K562 (cell line): Measurements from ENCODE around the gene PSMD13. TPM values are rescaled to one million over a fixed set of nuclear protein-coding genes. Genes with fewer than 3 reads are reported as not detected.

Experiments
- ATAC-seq: fragments of 200-7000 bp; cut with Tn5 transposase; 3 replicates; pipeline ENCODE4 v1.9.1; 2020; ENCODE audit warnings: moderate library complexity
- BruUV-seq: library from RNA; stranded (reverse); fragments of 400-500 nt; replicated peaks from 2 replicates; lab custom pipeline; 2021; lab: Mats Ljungman, UMichigan
- CTCF ChIA-PET: fragments of 300-600 bp; formaldehyde crosslinking; extraction: SDS; loops from one replicate; lab custom pipeline; 2021; ENCODE audit warnings: low intra/inter-chr PET ratio; lab: Yijun Ruan, JAX
- POLR2A ChIA-PET: fragments of 300-600, 350-650 bp; sonication (Branson Sonifier 250); formaldehyde crosslinking; extraction: SDS; loops from one replicate; lab custom pipeline; 2021; ENCODE audit warnings: antibody characterized with exemption, inconsistent platforms; lab: Yijun Ruan, JAX
- DNase-seq, 4 experiments: peaks; one replicate each; pipeline versions ENCODE4 v3.0.0 to v3.0.0-alpha.2; 2011 to 2018; ENCODE audit warnings: low spot score in 3 of 4, mixed read lengths in 3 of 4; ENCODE audit errors: extremely low read depth in 1 of 4
- FAIRE-seq: peaks from 2 replicates; lab custom pipeline; 2011; peaks lifted over from hg19 to GRCh38; lab: Jason Lieb, UNC
- H2AFZ ChIP-seq: 2 replicates; pipeline ENCODE4 v1.6.0; 2011; ENCODE audit warnings: low read depth, low read length, control low read depth, inconsistent platforms
- H3K27ac ChIP-seq: fragments of 200-600 bp; 3 replicates; pipeline ENCODE4 v1.8.0; 2011; ENCODE audit warnings: low read depth, mild to moderate bottlenecking, control low read depth, inconsistent platforms, low read length, moderate library complexity, mixed read lengths; ENCODE audit errors: extremely low read depth
- H3K27me3 ChIP-seq, 2 experiments: fragments of 300-600 bp in 1 of 2; 2 replicates in 1 of 2; 3 replicates in 1 of 2; pipeline versions ENCODE4 v1.6.0 to v1.8.0; 2011; ENCODE audit warnings: inconsistent platforms in 2 of 2, low read length in 2 of 2, mild to moderate bottlenecking in 1 of 2, mixed read lengths in 1 of 2, moderate library complexity in 1 of 2; ENCODE audit not compliant: control insufficient read depth in 2 of 2, insufficient read depth in 2 of 2
- H3K36me3 ChIP-seq: fragments of 300-600 bp; 3 replicates; pipeline ENCODE4 v1.8.0; 2011; ENCODE audit warnings: mild to moderate bottlenecking, low read length, inconsistent platforms; ENCODE audit not compliant: control insufficient read depth, insufficient read depth
- H3K4me1 ChIP-seq, 2 experiments: fragments of 200-600 bp in 1 of 2; replicated peaks in 1 of 2; 2 replicates in 1 of 2; 3 replicates in 1 of 2; pipeline versions ENCODE4 v1.5.1 to v1.8.0; 2011; ENCODE audit warnings: inconsistent platforms in 2 of 2, low read length in 2 of 2, mild to moderate bottlenecking in 1 of 2, mixed read lengths in 1 of 2, moderate library complexity in 1 of 2; ENCODE audit not compliant: control insufficient read depth in 2 of 2, insufficient read depth in 2 of 2
- H3K4me2 ChIP-seq: 2 replicates; pipeline ENCODE4 v1.6.1; 2011; ENCODE audit warnings: low read length, control low read depth, inconsistent platforms, mixed read lengths; ENCODE audit not compliant: insufficient read depth
- H3K4me3 ChIP-seq: fragments of 200-600 bp; sonication (generic), shearing (Covaris generic); 2 replicates; pipeline ENCODE4 v1.5.1; 2016; ENCODE audit warnings: control low read depth, inconsistent platforms
- H3K79me2 ChIP-seq: fragments of 200-600 bp; 3 replicates; pipeline ENCODE4 v1.8.0; 2011; ENCODE audit warnings: low read length, inconsistent platforms; ENCODE audit not compliant: control insufficient read depth, insufficient read depth
- H3K9ac ChIP-seq, 2 experiments: 2 replicates each; pipeline versions ENCODE4 v1.6.0 to v1.6.1; 2011; ENCODE audit warnings: low read depth in 2 of 2, low read length in 2 of 2, control low read depth in 1 of 2, inconsistent platforms in 1 of 2, mild to moderate bottlenecking in 1 of 2, mixed read lengths in 1 of 2; ENCODE audit not compliant: insufficient read depth in 1 of 2
- H3K9me1 ChIP-seq: one replicate; pipeline ENCODE4 v1.6.0; 2011; ENCODE audit warnings: inconsistent platforms, mild to moderate bottlenecking, low read length, moderate library complexity; ENCODE audit not compliant: control insufficient read depth, insufficient read depth
- H3K9me3 ChIP-seq: replicated peaks from 2 replicates; pipeline ENCODE4 v1.5.1; 2011; ENCODE audit warnings: low read depth, low read length, inconsistent platforms; ENCODE audit not compliant: control insufficient read depth, insufficient read depth
- H4K20me1 ChIP-seq: replicated peaks from 2 replicates; pipeline ENCODE4 v1.6.1; 2011; ENCODE audit warnings: low read length, inconsistent platforms, mixed read lengths; ENCODE audit not compliant: control insufficient read depth, insufficient read depth
- ATF7 ChIP-seq: fragments of 450-650 bp; IDR thresholded peaks from 2 replicates; pipeline ENCODE4 v1.7.1; 2014; ENCODE audit warnings: mild to moderate bottlenecking, moderate library complexity
- BACH1 ChIP-seq: fragments of 200-800 bp; sonication (Bioruptor generic); IDR thresholded peaks from 2 replicates; pipeline ENCODE4 v1.6.1; 2016; ENCODE audit warnings: missing genetic modification characterization, missing compliant biosample characterization
- BDP1 ChIP-seq: IDR thresholded peaks from 3 replicates; pipeline ENCODE4 v1.6.1; 2011; ENCODE audit not compliant: insufficient read length, insufficient read depth
- BRF1 ChIP-seq: IDR thresholded peaks from 3 replicates; pipeline ENCODE4 v1.6.1; 2011; ENCODE audit warnings: borderline replicate concordance, mild to moderate bottlenecking; ENCODE audit not compliant: insufficient read length; ENCODE audit errors: extremely low read depth
- CBFB ChIP-seq: sonication (generic); formaldehyde crosslinking; IDR thresholded peaks from 2 replicates; pipeline ENCODE4 v1.4.0; 2020; ENCODE audit warnings: mild to moderate bottlenecking, missing genetic modification reagents
- COPS2 ChIP-seq: fragments of 450-650 bp; conservative IDR thresholded peaks from 2 replicates; pipeline ENCODE4 v1.6.1; 2016; ENCODE audit warnings: mild to moderate bottlenecking, moderate library complexity
- CTCF ChIP-seq, 3 experiments: IDR thresholded peaks in 2 of 3; conservative IDR thresholded peaks in 1 of 3; 2 replicates each; pipeline ENCODE4 v1.5.1; 2011 to 2012; ENCODE audit warnings: low read length in 3 of 3, mild to moderate bottlenecking in 3 of 3, control low read depth in 2 of 3, improper control_type of control experiment in 1 of 3, inconsistent platforms in 1 of 3, low read depth in 1 of 3, mixed read lengths in 1 of 3, moderate library complexity in 1 of 3; ENCODE audit not compliant: insufficient read depth in 2 of 3
- E2F6 ChIP-seq, 2 experiments: IDR thresholded peaks; 2 replicates each; pipeline ENCODE4 v1.6.1; 2011; ENCODE audit warnings: borderline replicate concordance in 1 of 2, control low read depth in 1 of 2, low read depth in 1 of 2, low read length in 1 of 2, mild to moderate bottlenecking in 1 of 2, mixed read lengths in 1 of 2, moderate library complexity in 1 of 2; ENCODE audit not compliant: insufficient read depth in 1 of 2, insufficient read length in 1 of 2, poor library complexity in 1 of 2, severe bottlenecking in 1 of 2; ENCODE audit errors: extremely low read depth in 1 of 2
- EP300 ChIP-seq: IDR thresholded peaks from 2 replicates; pipeline ENCODE4 v1.6.1; 2012; ENCODE audit warnings: low read length, improper control_type of control experiment
- GTF2B ChIP-seq: IDR thresholded peaks from 2 replicates; pipeline ENCODE4 v1.6.1; 2011; ENCODE audit not compliant: insufficient read length; ENCODE audit errors: extremely low read depth
- GTF2F1 ChIP-seq: IDR thresholded peaks from 2 replicates; pipeline ENCODE4 v1.6.1; 2011; ENCODE audit warnings: low read depth, low read length, improper control_type of control experiment
- HMG20A ChIP-seq: fragments of 450-650 bp; formaldehyde crosslinking; conservative IDR thresholded peaks from 2 replicates; pipeline ENCODE4 v1.4.0; 2020; ENCODE audit warnings: mild to moderate bottlenecking, mixed read lengths
- PHB2 ChIP-seq: fragments of 450-650 bp; IDR thresholded peaks from 2 replicates; pipeline ENCODE4 v1.6.1; 2017; ENCODE audit warnings: low read depth
- POLR2G ChIP-seq: fragments of 200-400 bp; formaldehyde crosslinking; IDR thresholded peaks from 2 replicates; pipeline ENCODE4 v1.6.1; 2017; ENCODE audit warnings: low read depth, mild to moderate bottlenecking, antibody characterized with exemption, low read length, moderate library complexity
- PRPF4 ChIP-seq: fragments of 200-400 bp; formaldehyde crosslinking; IDR thresholded peaks from one replicate; pipeline ENCODE4 v1.6.1; 2017; ENCODE audit warnings: low read length, low read depth, mild to moderate bottlenecking; ENCODE audit not compliant: insufficient read depth, poor library complexity, severe bottlenecking
- SMAD1 ChIP-seq: fragments of 150-350 bp; IDR thresholded peaks from 2 replicates; pipeline ENCODE4 v1.6.1; 2014; ENCODE audit warnings: low read length, low read depth; ENCODE audit not compliant: partially characterized antibody
- TAF15 ChIP-seq: fragments of 200-400 bp; formaldehyde crosslinking; IDR thresholded peaks from 2 replicates; pipeline ENCODE4 v1.6.1; 2017; ENCODE audit warnings: mild to moderate bottlenecking, low read depth, low read length, moderate library complexity
- ZNF146 ChIP-seq: IDR thresholded peaks from one replicate; pipeline ENCODE4 v1.6.1; 2018; ENCODE audit warnings: missing compliant biosample characterization; ENCODE audit not compliant: unreplicated experiment
- WGBS: fragments of 100-300 bp; shearing (Covaris generic); methylation state at CpG from one replicate; pipeline ENCODE4 v1.1.6; 2016; ENCODE audit warnings: low coverage, mixed read lengths; ENCODE audit not compliant: insufficient coverage; ENCODE audit errors: missing lambda C conversion rate; 5-methylcytosine and 5-hydroxymethylcytosine counted together
- in situ Hi-C: fragments of 300-500 bp; cut with MboI; formaldehyde crosslinking; loops from 4 replicates; pipeline ENCODE4 v1.15.0; 2018; ENCODE audit warnings: inconsistent platforms, mixed read lengths
- intact Hi-C: fragments of 100-400 bp; cut with micrococcal nuclease; formaldehyde crosslinking; loops from 2 replicates; pipeline ENCODE4 v1.14.2; 2022
- polyA plus RNA-seq, 8 experiments: library from polyadenylated mRNA; depleted of rRNA in 4 of 8; stranded (reverse) in 5 of 8; unstranded in 3 of 8; fragments of >200 nt; fragmentation: Nextera tagmentation in 2 of 8; fragmentation: Illumina TruSeq in 1 of 8; extraction: Ambion mirVana in 2 of 8; extraction: Trizol in 1 of 8; gene quantifications; 2 replicates each; pipeline versions ENCODE4 v1.2.1 to v1.2.3, GENCODE V29; 2011 to 2014; ENCODE audit warnings: inconsistent platforms in 1 of 8, missing spikeins in 1 of 8
- total RNA-seq, 7 experiments: library from RNA; depleted of rRNA in 6 of 7; stranded (reverse); fragments of >200 nt in 6 of 7; fragmentation: Illumina TruSeq in 2 of 7; extraction: Trizol in 2 of 7; gene quantifications; 2 replicates each; pipeline versions ENCODE4 v1.2.1 to v1.2.3, GENCODE V29; 2011 to 2021; ENCODE audit warnings: low replicate concordance in 1 of 7

PSMD13 gene
- total and polyA plus RNA-seq, 9 of the 15 experiments (the other 6 are each of a cell fraction or from before 2014, with no cell fraction given), result 185 to 383 (median 267) TPM

- FAIRE-seq, result no peak
- in situ Hi-C loops (no loop called here), intact Hi-C loops (no loop called here)
- DNase-seq, result peak; percentile 53 to 66 (median 62)
- CTCF ChIA-PET, result no interaction called here
- peak overlapping the region in 1 of 2 experiments; percentile 37; a peak in 1 of 4 replicates for H3K9ac ChIP-seq
- no peaks in the 10 kb centered on the region for H3K27me3 ChIP-seq
- ATAC-seq, result peak; percentile 42
- H3K4me1 ChIP-seq, result peaks cover 20 to 61% of the 10 kb centered on the region in 2 experiments
- H4K20me1 ChIP-seq, result no peaks in the 10 kb centered on the region
- POLR2A ChIA-PET, result interaction anchor here (0.6 to 1.6 kb wide), 3 partner anchors 17 to 93 kb away, joined by 3 to 4 read pairs (median 3); partner anchors contain the start of genes BET1L and RIC8A
- H3K9me1 ChIP-seq, result no peaks in the 10 kb centered on the region
- no peak overlapping the region for H3K4me3 ChIP-seq
- peaks cover 8% of the 10 kb centered on the region; the same call in 1 of the 3 replicates for H3K36me3 ChIP-seq
- no peaks in the 10 kb centered on the region for H3K79me2 ChIP-seq
- H3K27ac ChIP-seq, result no peak overlapping the region
- no peaks in the 10 kb centered on the region; the same call in 1 of the 2 replicates for H3K9me3 ChIP-seq
- WGBS, result 38% methylated on average over 19 of the region's 20 CpGs
- no TSS peak for BruUV-seq
- peak overlapping the region; percentile 36; the same call in 1 of the 2 replicates for H2AFZ ChIP-seq
- H3K4me2 ChIP-seq, result no peak overlapping the region
- TF ChIP-seq SMAD1 (no peak), BRF1 (no peak), BACH1 (tag) (no peak), GTF2B (no peak), HMG20A (CRISPR knock-in tag) (no peak), E2F6 (IDR thresholded peaks at IDR 0.05; ENCODE audit: borderline replicate concordance in 1 of 2, extremely low read depth in 1 of 2, insufficient read depth in 1 of 2, insufficient read length in 1 of 2, low read depth in 1 of 2, low read length in 1 of 2, poor library complexity in 1 of 2, severe bottlenecking in 1 of 2) (peak in 1 of 2 experiments; percentile 31), CTCF (IDR thresholded peaks at IDR 0.05 in 2 of 3, conservative IDR thresholded peaks at IDR 0.05 in 1 of 3; ENCODE audit: insufficient read depth in 2 of 3, low read depth in 1 of 3, low read length in 3 of 3) (peak; percentile 48 to 91 (median 61); a peak in 5 of 6 replicates), POLR2G (peak; percentile 35; the same call in 1 of the 2 replicates), ATF7 (no peak), GTF2F1 (no peak), PHB2 (no peak), CBFB (CRISPR knock-in tag) (no peak), PRPF4 (no peak), EP300 (no peak), TAF15 (no peak), COPS2 (no peak), BDP1 (no peak), ZNF146 (no peak)
Observed at GRCh38 chr11:299951-300735, 63.4 kb downstream of the PSMD13 start.
